Right lobe of liver (tissue), 6 donors: Measurements from ENCODE around the gene CD300A. TPM values are rescaled to one million over a fixed set of nuclear protein-coding genes. Genes with fewer than 3 reads are reported as not detected.

Experiments used
- ATAC-seq, 4 donors: fragments of 200-7000 bp; cut with Tn5 transposase; one replicate each; pipeline ENCODE4 v1.9.1; 2020; ENCODE audit warnings: mild to moderate bottlenecking in 4 of 4, moderate library complexity in 4 of 4
- DNase-seq, 3 donors: peaks; one replicate each; pipeline ENCODE4 v3.0.0-alpha.2; 2020
- H3K27ac ChIP-seq, 3 donors: fragments of 200-600 bp; one replicate each; pipeline ENCODE4 v1.8.0; 2022
- H3K27me3 ChIP-seq, 2 donors: fragments of 200-600 bp; one replicate each; pipeline ENCODE4 v1.8.0; 2022
- H3K36me3 ChIP-seq, 4 donors: fragments of 200-600 bp; sonication (generic) in 1 of 4; one replicate each; pipeline versions ENCODE4 v1.5.1 to v1.8.0; 2017 to 2022; ENCODE audit warnings: control low read depth in 1 of 4
- H3K4me1 ChIP-seq, 4 donors: fragments of 200-600 bp; sonication (generic) in 1 of 4; one replicate each; pipeline versions ENCODE4 v1.5.1 to v1.8.0; 2017 to 2022; ENCODE audit warnings: control low read depth in 1 of 4
- H3K4me3 ChIP-seq, 3 donors: fragments of 200-600 bp; one replicate each; pipeline ENCODE4 v1.8.0; 2022
- H3K9me3 ChIP-seq, 4 donors: fragments of 200-600 bp; sonication (generic) in 1 of 4; one replicate each; pipeline versions ENCODE4 v1.5.1 to v1.8.0; 2017 to 2022; ENCODE audit warnings: control low read depth in 1 of 4
- CTCF ChIP-seq, 4 donors: fragments of 200-600 bp in 3 of 4; fragments of 450-650 bp in 1 of 4; IDR thresholded peaks; one replicate each; pipeline versions ENCODE4 v1.5.1 to v1.8.0; 2016 to 2022; ENCODE audit warnings: antibody characterized with exemption in 4 of 4, mild to moderate bottlenecking in 2 of 4
- POLR2A ChIP-seq: fragments of 450-650 bp; IDR thresholded peaks from one replicate; pipeline ENCODE4 v1.6.1; 2017; ENCODE audit warnings: antibody characterized with exemption, mild to moderate bottlenecking
- whole genome bisulfite sequencing: methylation state at CpG from one replicate; pipeline ENCODE4 v1.1.6; 2018; ENCODE audit warnings: low coverage, low lambda C conversion rate; ENCODE audit not compliant: insufficient coverage; ENCODE audit errors: missing lambda C conversion rate; 5-methylcytosine and 5-hydroxymethylcytosine counted together
- intact Hi-C, 2 donors: fragments of 100-400 bp; cut with DNase I; formaldehyde crosslinking; loops; one replicate each; pipeline versions ENCODE4 v1.11.2 to v1.14.1; 2022
- total RNA-seq, 6 experiments: library from RNA; depleted of rRNA in 2 of 6; stranded (reverse); fragments of >200 nt in 2 of 6; fragmentation: NEBNext Ultra II Directional in 3 of 6; extraction: Animal tissue kit (Norgen Biotek cat#: 25700) in 3 of 6; gene quantifications; one replicate each; pipeline versions ENCODE4 v1.1.0 to v1.2.4, GENCODE V29; 2016 to 2023
- donor health status: DM: no; HTN: yes; CAD: no.
- donor health status: DM: no; HTN: no; CAD: no.
- donor health status: DM: no; HTN: no; CAD: no.
- donor health status: DM: no; HTN: yes; CAD: no.
- donor health status: DM: no; HTN: yes; CAD: no.

The CD300A gene
- total RNA-seq, 6 experiments from 2014 or later, result 4.8 to 16.6 (median 6.6) TPM

- TF ChIP-seq CTCF (IDR thresholded peaks at IDR 0.05) (peak in 1 of 4 donors; percentile 27), POLR2A (no peak)
- intact Hi-C loops, result loop anchor here (2.0 to 5.0 kb wide), 2 partner anchors 77 to 80 kb away; no protein-coding TSS in a partner anchor
- ATAC-seq (no peak), DNase-seq (no peak)
- WGBS, result 28% methylated on average over 3 of the region's 6 CpGs
- no peaks in the 10 kb centered on the region for H3K27me3 ChIP-seq
- H3K9me3 ChIP-seq, result no peaks in the 10 kb centered on the region
- H3K36me3 ChIP-seq, result no peaks in the 10 kb centered on the region
- H3K4me3 ChIP-seq, result no peak overlapping the region
- no peak overlapping the region for H3K27ac ChIP-seq
- H3K4me1 ChIP-seq, result peaks cover 0 to 28% (median 9%) of the 10 kb centered on the region in 4 donors
These were observed 8.6 kb upstream of the CD300A start for GRCh38 chr17:74457820-74458166.

GRCh38 chr17:74458835-74459234 is 7.6 kb upstream of the CD300A start:
- DNase-seq (no peak), ATAC-seq (no peak)
- 46% methylated on average over 3 of the region's 3 CpGs for WGBS
- peaks cover 0 to 19% (median 5%) of the 10 kb centered on the region in 4 donors for H3K4me1 ChIP-seq
- intact Hi-C loops, result loop anchor here (2.0 to 5.0 kb wide), 2 partner anchors 78 to 82 kb away; no protein-coding TSS in a partner anchor
- H3K9me3 ChIP-seq, result no peaks in the 10 kb centered on the region
- no peaks in the 10 kb centered on the region for H3K27me3 ChIP-seq
- no peak overlapping the region for H3K27ac ChIP-seq
- no peak overlapping the region for H3K4me3 ChIP-seq
- TF ChIP-seq CTCF (IDR thresholded peaks at IDR 0.05), result no peak
- no peak for TF ChIP-seq POLR2A
- H3K36me3 ChIP-seq, result no peaks in the 10 kb centered on the region

GRCh38 chr17:74459622-74460021 is 6.8 kb upstream of the CD300A start:
- intact Hi-C loops, result loop anchor here (2.0 to 5.0 kb wide), 2 partner anchors 79 to 82 kb away; no protein-coding TSS in a partner anchor
- no peak for DNase-seq

GRCh38 chr17:74460241-74460640 is 6.2 kb upstream of the CD300A start:
- no peak for DNase-seq
- no peak for ATAC-seq
- Histone ChIP-seq H3K9me3 (no peaks in the 10 kb centered on the region), H3K27me3 (no peaks in the 10 kb centered on the region), H3K4me1 (peaks cover 0 to 7% (median under 1%) of the 10 kb centered on the region in 4 donors), H3K4me3 (no peak overlapping the region), H3K27ac (no peak overlapping the region), H3K36me3 (no peaks in the 10 kb centered on the region)
- TF ChIP-seq POLR2A (no peak), CTCF (IDR thresholded peaks at IDR 0.05) (no peak)
- intact Hi-C loops, result no loop called here
- WGBS, result 88% methylated on average over 1 of the region's 2 CpGs

More at GRCh38 chr17:74459622-74460021, 6.8 kb upstream of the CD300A start:
- no peaks in the 10 kb centered on the region for H3K36me3 ChIP-seq
- TF ChIP-seq POLR2A, result no peak
- TF ChIP-seq CTCF (IDR thresholded peaks at IDR 0.05), result no peak
- H3K27me3 ChIP-seq, result no peaks in the 10 kb centered on the region
- no peak overlapping the region for H3K4me3 ChIP-seq
- H3K9me3 ChIP-seq, result no peaks in the 10 kb centered on the region
- no peak for ATAC-seq
- H3K4me1 ChIP-seq, result peaks cover 0 to 14% (median 3%) of the 10 kb centered on the region in 4 donors
- H3K27ac ChIP-seq, result no peak overlapping the region
- WGBS, result 100% methylated on average over 1 of the region's 7 CpGs

- no peaks in the 10 kb centered on the region for H3K27me3 ChIP-seq
- H3K4me3 ChIP-seq, result no peak overlapping the region
- WGBS, result 90% methylated on average over 2 of the region's 7 CpGs
- no peak for TF ChIP-seq CTCF (IDR thresholded peaks at IDR 0.05)
- no peaks in the 10 kb centered on the region for H3K9me3 ChIP-seq
- intact Hi-C loops, result no loop called here
- ATAC-seq (no peak), DNase-seq (no peak)
- peaks cover 0 to 7% (median 0%) of the 10 kb centered on the region in 4 donors for H3K4me1 ChIP-seq
- no peaks in the 10 kb centered on the region for H3K36me3 ChIP-seq
- H3K27ac ChIP-seq, result no peak overlapping the region
These were observed 5.4 kb upstream of the CD300A start for GRCh38 chr17:74460996-74461395.
